HepG2 (cell line): ENCODE data around the gene TAF6. TPM values are rescaled to one million over a fixed set of nuclear protein-coding genes. Genes with fewer than 3 reads are reported as not detected.

ENCODE experiments used
- ATF6 ChIP-seq: sonication (generic); formaldehyde crosslinking; conservative IDR thresholded peaks from 2 replicates; pipeline ENCODE4 v1.4.0; 2020; ENCODE audit warnings: missing genetic modification reagents
- CBX2 ChIP-seq, 2 experiments: fragments of 200-600 bp in 1 of 2; sonication (generic); formaldehyde crosslinking in 1 of 2; IDR thresholded peaks; 2 replicates each; pipeline versions ENCODE4 v1.7.0 to v1.8.1; 2018 to 2022; ENCODE audit warnings: low read depth in 2 of 2, low read length in 1 of 2, mild to moderate bottlenecking in 1 of 2, missing genetic modification reagents in 1 of 2
- DR1 ChIP-seq: sonication (generic); formaldehyde crosslinking; IDR thresholded peaks from 2 replicates; pipeline ENCODE4 v1.8.0; 2021; ENCODE audit warnings: mild to moderate bottlenecking, missing genetic modification reagents, inconsistent platforms
- E2F1 ChIP-seq: sonication (generic); formaldehyde crosslinking; IDR thresholded peaks from 2 replicates; pipeline ENCODE4 v1.5.0; 2020; ENCODE audit warnings: missing genetic modification reagents
- ERF ChIP-seq: IDR thresholded peaks from 2 replicates; pipeline ENCODE4 v1.6.1; 2018; ENCODE audit warnings: missing biosample characterization, missing genetic modification reagents
- ZEB1 ChIP-seq: IDR thresholded peaks from 2 replicates; pipeline ENCODE4 v1.6.1; 2012; ENCODE audit warnings: mild to moderate bottlenecking, low read depth, inconsistent platforms; ENCODE audit not compliant: insufficient replicate concordance
- ZNF263 ChIP-seq: sonication (generic); formaldehyde crosslinking; IDR thresholded peaks from 2 replicates; pipeline ENCODE4 v1.4.0; 2020; ENCODE audit warnings: missing genetic modification reagents
- ZNF557 ChIP-seq: sonication (generic); formaldehyde crosslinking; IDR thresholded peaks from 2 replicates; pipeline ENCODE4 v1.4.0; 2020; ENCODE audit warnings: missing genetic modification reagents
- ZNF644 ChIP-seq: IDR thresholded peaks from 2 replicates; pipeline ENCODE4 v1.6.1; 2016; ENCODE audit warnings: low read depth
- ZNF674 ChIP-seq: sonication (generic); formaldehyde crosslinking; IDR thresholded peaks from 2 replicates; pipeline ENCODE4 v1.5.0; 2020; ENCODE audit warnings: low read depth, mild to moderate bottlenecking, missing genetic modification reagents
- ZNF776 ChIP-seq: sonication (generic); formaldehyde crosslinking; IDR thresholded peaks from 2 replicates; pipeline ENCODE4 v1.4.0; 2020; ENCODE audit warnings: mild to moderate bottlenecking, missing genetic modification reagents
- polyA plus RNA-seq, 8 experiments: library from polyadenylated mRNA; depleted of rRNA in 3 of 8; stranded (reverse) in 7 of 8; unstranded in 1 of 8; fragments of >200 nt; fragmentation: Illumina TruSeq in 4 of 8; extraction: Trizol in 4 of 8; gene quantifications; 2 replicates each; pipeline versions ENCODE4 v1.2.1 to v1.2.3, GENCODE V29; 2011 to 2016; ENCODE audit warnings: low read depth in 4 of 8, missing spikeins in 1 of 8, mixed read lengths in 1 of 8; ENCODE audit not compliant: insufficient read depth in 1 of 8
- total RNA-seq, 5 experiments: library from RNA; depleted of rRNA; stranded (reverse); fragments of >200 nt; fragmentation: Illumina TruSeq; extraction: Trizol; gene quantifications; 2 replicates each; pipeline ENCODE4 v1.2.3, GENCODE V29; 2016; ENCODE audit warnings: low read depth in 1 of 5
- TF ChIP-seq, protein P1 (sequence below): sonication (generic); formaldehyde crosslinking; IDR thresholded peaks from 2 replicates; pipeline ENCODE4 v1.5.1; 2020; ENCODE audit warnings: missing genetic modification reagents, mild to moderate bottlenecking, borderline replicate concordance
- TF ChIP-seq, protein P2 (sequence below), 2 experiments: fragments of 450-650 bp in 1 of 2; sonication (generic) in 1 of 2; formaldehyde crosslinking in 1 of 2; IDR thresholded peaks; 2 replicates each; pipeline versions ENCODE4 v1.6.1 to v1.8.0; 2016 to 2022; ENCODE audit warnings: antibody characterized with exemption in 1 of 2, mild to moderate bottlenecking in 1 of 2, missing genetic modification reagents in 1 of 2
- TF ChIP-seq, protein P3 (sequence below): IDR thresholded peaks from 2 replicates; pipeline ENCODE4 v1.6.1; 2016; ENCODE audit warnings: missing genetic modification reagents, missing compliant biosample characterization

TAF6 gene
- total and polyA plus RNA-seq, 2 of the 13 experiments (the other 11 are each of a cell fraction or from before 2014, with no cell fraction given), result 12.9 to 18.8 TPM

GRCh38 chr7:100100420-100101015, 18.6 kb downstream of the TAF6 start (continued):
- TF ChIP-seq ZNF557 (CRISPR knock-in tag) (peak; percentile 89), ERF (peak; percentile 78; the same call in 1 of the 2 replicates), ZNF644 (CRISPR knock-in tag) (no peak), DR1 (CRISPR knock-in tag) (peak; percentile 44; the same call in 1 of the 2 replicates), ATF6 (no peak), CBX2 (IDR thresholded peaks at IDR 0.05; ENCODE audit: low read depth, low read length) (no peak), CBX2 (CRISPR knock-in tag; IDR thresholded peaks at IDR 0.05; ENCODE audit: low read depth) (no peak), ZNF674 (no peak), E2F1 (no peak; the same call in none of the 2 replicates), ZEB1 (peak; percentile 64), ZNF776 (CRISPR knock-in tag) (no peak; the same call in 1 of the 2 replicates), ZNF263 (CRISPR knock-in tag) (no peak)
- TF ChIP-seq, protein P1, sequence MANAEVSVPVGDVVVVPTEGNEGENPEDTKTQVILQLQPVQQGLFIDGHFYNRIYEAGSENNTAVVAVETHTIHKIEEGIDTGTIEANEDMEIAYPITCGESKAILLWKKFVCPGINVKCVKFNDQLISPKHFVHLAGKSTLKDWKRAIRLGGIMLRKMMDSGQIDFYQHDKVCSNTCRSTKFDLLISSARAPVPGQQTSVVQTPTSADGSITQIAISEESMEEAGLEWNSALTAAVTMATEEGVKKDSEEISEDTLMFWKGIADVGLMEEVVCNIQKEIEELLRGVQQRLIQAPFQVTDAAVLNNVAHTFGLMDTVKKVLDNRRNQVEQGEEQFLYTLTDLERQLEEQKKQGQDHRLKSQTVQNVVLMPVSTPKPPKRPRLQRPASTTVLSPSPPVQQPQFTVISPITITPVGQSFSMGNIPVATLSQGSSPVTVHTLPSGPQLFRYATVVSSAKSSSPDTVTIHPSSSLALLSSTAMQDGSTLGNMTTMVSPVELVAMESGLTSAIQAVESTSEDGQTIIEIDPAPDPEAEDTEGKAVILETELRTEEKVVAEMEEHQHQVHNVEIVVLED (CRISPR knock-in tag), result no peak
- TF ChIP-seq, protein P2, sequence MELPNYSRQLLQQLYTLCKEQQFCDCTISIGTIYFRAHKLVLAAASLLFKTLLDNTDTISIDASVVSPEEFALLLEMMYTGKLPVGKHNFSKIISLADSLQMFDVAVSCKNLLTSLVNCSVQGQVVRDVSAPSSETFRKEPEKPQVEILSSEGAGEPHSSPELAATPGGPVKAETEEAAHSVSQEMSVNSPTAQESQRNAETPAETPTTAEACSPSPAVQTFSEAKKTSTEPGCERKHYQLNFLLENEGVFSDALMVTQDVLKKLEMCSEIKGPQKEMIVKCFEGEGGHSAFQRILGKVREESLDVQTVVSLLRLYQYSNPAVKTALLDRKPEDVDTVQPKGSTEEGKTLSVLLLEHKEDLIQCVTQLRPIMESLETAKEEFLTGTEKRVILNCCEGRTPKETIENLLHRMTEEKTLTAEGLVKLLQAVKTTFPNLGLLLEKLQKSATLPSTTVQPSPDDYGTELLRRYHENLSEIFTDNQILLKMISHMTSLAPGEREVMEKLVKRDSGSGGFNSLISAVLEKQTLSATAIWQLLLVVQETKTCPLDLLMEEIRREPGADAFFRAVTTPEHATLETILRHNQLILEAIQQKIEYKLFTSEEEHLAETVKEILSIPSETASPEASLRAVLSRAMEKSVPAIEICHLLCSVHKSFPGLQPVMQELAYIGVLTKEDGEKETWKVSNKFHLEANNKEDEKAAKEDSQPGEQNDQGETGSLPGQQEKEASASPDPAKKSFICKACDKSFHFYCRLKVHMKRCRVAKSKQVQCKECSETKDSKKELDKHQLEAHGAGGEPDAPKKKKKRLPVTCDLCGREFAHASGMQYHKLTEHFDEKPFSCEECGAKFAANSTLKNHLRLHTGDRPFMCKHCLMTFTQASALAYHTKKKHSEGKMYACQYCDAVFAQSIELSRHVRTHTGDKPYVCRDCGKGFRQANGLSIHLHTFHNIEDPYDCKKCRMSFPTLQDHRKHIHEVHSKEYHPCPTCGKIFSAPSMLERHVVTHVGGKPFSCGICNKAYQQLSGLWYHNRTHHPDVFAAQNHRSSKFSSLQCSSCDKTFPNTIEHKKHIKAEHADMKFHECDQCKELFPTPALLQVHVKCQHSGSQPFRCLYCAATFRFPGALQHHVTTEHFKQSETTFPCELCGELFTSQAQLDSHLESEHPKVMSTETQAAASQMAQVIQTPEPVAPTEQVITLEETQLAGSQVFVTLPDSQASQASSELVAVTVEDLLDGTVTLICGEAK (IDR thresholded peaks at IDR 0.05), result peak; percentile 62
- TF ChIP-seq, protein P2 (CRISPR knock-in tag; IDR thresholded peaks at IDR 0.05), result peak; percentile 84
- TF ChIP-seq, protein P3, sequence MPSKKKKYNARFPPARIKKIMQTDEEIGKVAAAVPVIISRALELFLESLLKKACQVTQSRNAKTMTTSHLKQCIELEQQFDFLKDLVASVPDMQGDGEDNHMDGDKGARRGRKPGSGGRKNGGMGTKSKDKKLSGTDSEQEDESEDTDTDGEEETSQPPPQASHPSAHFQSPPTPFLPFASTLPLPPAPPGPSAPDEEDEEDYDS (CRISPR knock-in tag), result no peak
